ENCODE results near the gene MYL5. TPM values are rescaled to one million over a fixed set of nuclear protein-coding genes. Genes with fewer than 3 reads are reported as not detected.

The MYL5 gene
- total RNA-seq, 4 donors from 2014 or later, result 1.5 to 12.6 (median 3.8) TPM

DNA sequence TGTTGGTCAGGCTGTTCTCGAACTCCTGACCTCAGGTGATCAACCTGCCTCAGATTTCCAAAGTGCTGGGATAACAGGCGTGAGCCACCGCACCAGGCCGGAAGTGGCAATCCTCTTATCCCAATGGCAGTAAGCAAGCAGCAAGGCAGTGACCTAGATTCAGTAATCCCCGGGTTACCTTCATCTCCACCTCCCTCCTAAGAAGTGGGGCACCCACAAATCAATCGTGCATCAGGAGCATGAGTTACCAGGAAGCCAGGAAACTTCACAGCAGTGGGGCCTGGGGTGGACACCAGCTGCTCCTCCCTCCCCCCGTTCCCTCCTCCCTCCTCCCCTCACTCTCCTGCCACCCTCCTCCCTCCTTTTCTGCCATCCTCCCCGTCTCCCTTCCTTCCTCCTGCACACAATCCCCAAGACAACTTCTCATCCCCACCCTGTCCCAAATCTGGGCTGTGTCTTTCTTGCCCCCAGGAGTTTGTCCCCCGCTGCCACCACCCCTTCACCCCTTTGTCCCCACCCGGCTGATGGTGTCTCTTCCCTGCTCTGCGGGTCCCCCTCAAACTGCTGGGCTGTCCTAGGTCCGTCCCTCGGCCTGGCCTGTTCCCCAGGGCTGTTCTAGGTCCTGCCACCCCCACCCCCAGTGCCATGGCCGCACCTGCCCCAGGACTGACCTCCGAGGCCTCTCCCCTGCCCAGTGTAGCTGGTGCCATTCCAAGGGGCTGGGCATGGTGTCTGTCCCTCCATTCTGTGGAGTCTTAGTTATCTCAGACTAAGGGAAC is 46.8 kb upstream of the MYL5 start:
- TF ChIP-seq POLR2AphosphoS5 (IDR thresholded peaks at IDR 0.05) (no peak), POLR2A (IDR thresholded peaks at IDR 0.05) (no peak), EP300 (IDR thresholded peaks at IDR 0.05) (no peak)
- TF ChIP-seq, protein P1, sequence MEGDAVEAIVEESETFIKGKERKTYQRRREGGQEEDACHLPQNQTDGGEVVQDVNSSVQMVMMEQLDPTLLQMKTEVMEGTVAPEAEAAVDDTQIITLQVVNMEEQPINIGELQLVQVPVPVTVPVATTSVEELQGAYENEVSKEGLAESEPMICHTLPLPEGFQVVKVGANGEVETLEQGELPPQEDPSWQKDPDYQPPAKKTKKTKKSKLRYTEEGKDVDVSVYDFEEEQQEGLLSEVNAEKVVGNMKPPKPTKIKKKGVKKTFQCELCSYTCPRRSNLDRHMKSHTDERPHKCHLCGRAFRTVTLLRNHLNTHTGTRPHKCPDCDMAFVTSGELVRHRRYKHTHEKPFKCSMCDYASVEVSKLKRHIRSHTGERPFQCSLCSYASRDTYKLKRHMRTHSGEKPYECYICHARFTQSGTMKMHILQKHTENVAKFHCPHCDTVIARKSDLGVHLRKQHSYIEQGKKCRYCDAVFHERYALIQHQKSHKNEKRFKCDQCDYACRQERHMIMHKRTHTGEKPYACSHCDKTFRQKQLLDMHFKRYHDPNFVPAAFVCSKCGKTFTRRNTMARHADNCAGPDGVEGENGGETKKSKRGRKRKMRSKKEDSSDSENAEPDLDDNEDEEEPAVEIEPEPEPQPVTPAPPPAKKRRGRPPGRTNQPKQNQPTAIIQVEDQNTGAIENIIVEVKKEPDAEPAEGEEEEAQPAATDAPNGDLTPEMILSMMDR (IDR thresholded peaks at IDR 0.05), result no peak
- H3K27ac ChIP-seq, result no peak overlapping the region
- WGBS, 2 donors (ENCODE audit: low coverage in 1 of 2), result 62 to 87% methylated on average over 6 to 11 of the region's 15 CpGs
- H3K36me3 ChIP-seq, result no peaks in the 10 kb centered on the region
- no peaks in the 10 kb centered on the region for H3K4me1 ChIP-seq
- peaks cover 75% of the 10 kb centered on the region for H3K27me3 ChIP-seq
- no peak overlapping the region for H3K4me3 ChIP-seq
- no peak for ATAC-seq
- H3K9me3 ChIP-seq, result no peaks in the 10 kb centered on the region

DNA sequence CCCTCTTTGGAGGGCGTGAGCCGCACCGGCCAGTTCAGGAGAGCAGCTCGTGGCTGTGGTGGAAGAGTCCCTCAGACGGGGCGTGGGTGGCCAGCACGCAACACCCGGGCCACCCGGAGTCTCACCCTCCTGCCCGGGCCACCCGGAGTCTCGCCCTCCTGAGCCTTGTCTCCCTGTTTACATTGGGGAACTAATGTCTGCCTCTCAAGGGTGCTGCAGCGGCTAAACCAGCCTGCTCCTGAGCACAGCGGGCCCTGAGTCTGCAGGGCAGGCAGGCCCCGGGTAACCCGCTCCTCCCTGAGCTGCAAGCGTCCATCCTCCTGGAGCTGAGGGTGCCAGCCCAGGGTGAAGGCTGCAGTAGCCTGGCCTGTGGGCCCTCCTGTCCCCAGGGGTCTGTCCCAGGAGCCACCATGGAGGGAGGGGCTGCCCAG is 46.0 kb upstream of the MYL5 start:
- 87% methylated on average over 3 of the region's 17 CpGs; no CpG with 5 or more reads in 1 of the 2 donors for WGBS, 2 donors (ENCODE audit: low coverage in 1 of 2)
- ATAC-seq, result no peak
- H3K27ac ChIP-seq, result no peak overlapping the region
- H3K4me1 ChIP-seq, result no peaks in the 10 kb centered on the region
- no peak for TF ChIP-seq POLR2AphosphoS5 (IDR thresholded peaks at IDR 0.05)
- TF ChIP-seq EP300 (IDR thresholded peaks at IDR 0.05), result no peak
- TF ChIP-seq, protein P1 (IDR thresholded peaks at IDR 0.05), result no peak
- no peak for TF ChIP-seq POLR2A (IDR thresholded peaks at IDR 0.05)
- no peaks in the 10 kb centered on the region for H3K36me3 ChIP-seq
- H3K9me3 ChIP-seq, result no peaks in the 10 kb centered on the region
- peaks cover 73% of the 10 kb centered on the region for H3K27me3 ChIP-seq
- no peak overlapping the region for H3K4me3 ChIP-seq

DNA sequence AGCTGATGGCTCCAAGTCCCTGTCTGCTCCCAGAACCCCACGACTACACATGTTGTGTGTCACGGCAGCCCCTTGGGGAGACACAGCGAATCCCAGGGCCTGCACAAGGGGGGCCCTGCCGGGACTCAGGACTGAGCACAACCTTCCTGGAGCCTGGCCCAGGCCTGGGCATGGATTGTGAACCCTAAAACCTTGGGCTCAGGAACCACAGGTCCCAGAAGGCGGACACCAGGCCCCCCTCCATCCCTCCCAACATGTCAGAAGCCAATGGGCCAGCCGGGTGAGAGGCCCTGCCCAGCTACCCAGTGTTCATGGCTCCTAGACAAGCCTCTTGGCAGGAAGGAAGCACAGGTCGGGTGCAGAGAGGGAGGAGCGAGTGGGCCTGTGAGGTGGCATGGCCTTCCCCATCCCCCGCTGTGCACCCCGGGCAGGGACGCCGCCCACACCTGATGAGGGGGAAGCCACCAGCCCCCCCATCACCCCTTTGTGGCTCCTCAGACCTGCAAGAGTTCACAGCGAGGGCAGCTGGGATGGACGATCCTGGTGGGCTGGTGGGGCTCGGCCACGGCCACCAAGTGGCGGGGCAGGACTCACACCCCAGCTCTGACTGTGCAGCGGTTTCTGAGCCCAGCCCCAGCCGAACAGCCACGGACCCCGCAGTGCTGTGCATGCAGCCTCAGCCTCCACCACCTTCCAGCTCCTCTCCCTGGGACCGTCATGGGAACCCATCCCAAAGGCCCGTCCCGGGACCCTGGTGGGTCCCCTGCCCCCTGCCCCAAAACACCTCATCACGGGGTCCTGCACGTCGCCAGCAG is 45.3 kb upstream of the MYL5 start:
- no peak overlapping the region for H3K27ac ChIP-seq
- no peaks in the 10 kb centered on the region for H3K9me3 ChIP-seq
- no peak for ATAC-seq
- TF ChIP-seq POLR2A (IDR thresholded peaks at IDR 0.05), result no peak
- TF ChIP-seq, protein P1 (IDR thresholded peaks at IDR 0.05), result no peak
- no peak for TF ChIP-seq POLR2AphosphoS5 (IDR thresholded peaks at IDR 0.05)
- no peak for TF ChIP-seq EP300 (IDR thresholded peaks at IDR 0.05)
- WGBS, 2 donors (ENCODE audit: low coverage in 1 of 2), result 90% methylated on average over 4 of the region's 27 CpGs; no CpG with 5 or more reads in 1 of the 2 donors
- H3K4me3 ChIP-seq, result no peak overlapping the region
- no peaks in the 10 kb centered on the region for H3K36me3 ChIP-seq
- no peaks in the 10 kb centered on the region for H3K4me1 ChIP-seq
- peaks cover 73% of the 10 kb centered on the region for H3K27me3 ChIP-seq

DNA sequence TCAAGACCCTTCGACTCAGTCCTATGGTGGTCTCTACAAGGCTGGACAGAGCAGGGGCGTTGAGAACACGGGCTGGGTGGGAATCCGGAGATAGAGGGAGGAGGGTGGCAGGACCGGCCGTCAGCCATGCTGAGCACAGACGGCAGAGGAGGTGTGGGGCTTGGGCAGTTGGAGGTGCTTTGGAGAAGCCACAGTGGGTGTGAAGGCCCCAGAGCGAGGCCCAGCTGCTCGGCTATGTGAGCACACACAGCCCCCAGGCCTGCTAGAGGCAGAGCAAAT is 44.8 kb upstream of the MYL5 start:
- H3K27me3 ChIP-seq, result peaks cover 73% of the 10 kb centered on the region
- H3K4me3 ChIP-seq, result no peak overlapping the region
- WGBS, 2 donors (ENCODE audit: low coverage in 1 of 2), result 20 to 70% methylated on average over 2 to 3 of the region's 9 CpGs
- TF ChIP-seq POLR2AphosphoS5 (IDR thresholded peaks at IDR 0.05) (no peak), EP300 (IDR thresholded peaks at IDR 0.05) (no peak), POLR2A (IDR thresholded peaks at IDR 0.05) (no peak)
- TF ChIP-seq, protein P1 (IDR thresholded peaks at IDR 0.05), result no peak
- no peak overlapping the region for H3K27ac ChIP-seq
- ATAC-seq, result no peak
- H3K4me1 ChIP-seq, result no peaks in the 10 kb centered on the region
- no peaks in the 10 kb centered on the region for H3K9me3 ChIP-seq
- H3K36me3 ChIP-seq, result no peaks in the 10 kb centered on the region

All from gastroesophageal sphincter (tissue), 4 donors.